Tibial artery (tissue), 4 donors: Measurements from ENCODE around the gene HASPIN.
"Not testable (repeated sequence)": the region's sequence is repeated elsewhere in the genome, so short reads cannot be mapped to it uniquely, and the experiment has no call there.

Experiments
- DNase-seq, 2 donors: peaks; one replicate each; pipeline ENCODE4 v3.0.0-alpha.2; 2019
- H3K27ac ChIP-seq, 2 donors: fragments of 200-600 bp; sonication (generic) in 1 of 2; 1 replicate in 1 of 2; 2 replicates in 1 of 2; pipeline ENCODE4 v1.5.1; 2018 to 2019; ENCODE audit warnings: mild to moderate bottlenecking in 1 of 2
- H3K27me3 ChIP-seq, 2 donors: fragments of 200-600 bp; sonication (generic) in 1 of 2; one replicate each; pipeline versions ENCODE4 v1.5.1 to v1.6.0; 2016 to 2019
- H3K36me3 ChIP-seq, 3 donors: fragments of 200-600 bp; sonication (generic) in 2 of 3; one replicate each; pipeline ENCODE4 v1.5.1; 2016 to 2019; ENCODE audit warnings: mild to moderate bottlenecking in 2 of 3
- H3K4me1 ChIP-seq, 4 donors: fragments of 200-600 bp; sonication (generic) in 2 of 4; 1 replicate in 3 of 4; 2 replicates in 1 of 4; pipeline ENCODE4 v1.5.1; 2016 to 2019
- H3K4me3 ChIP-seq, 2 donors: fragments of 200-600 bp; sonication (generic) in 1 of 2; 1 replicate in 1 of 2; 2 replicates in 1 of 2; pipeline ENCODE4 v1.5.1; 2018 to 2019; ENCODE audit warnings: mild to moderate bottlenecking in 2 of 2
- H3K9me3 ChIP-seq, 3 donors: fragments of 200-600 bp; sonication (generic) in 1 of 3; one replicate each; pipeline ENCODE4 v1.5.1; 2016 to 2019
- CTCF ChIP-seq, 2 experiments: fragments of 200-600 bp in 1 of 2; fragments of 450-650 bp in 1 of 2; IDR thresholded peaks; one replicate each; pipeline ENCODE4 v1.5.1; 2017 to 2019; ENCODE audit warnings: antibody characterized with exemption in 2 of 2, mild to moderate bottlenecking in 1 of 2, moderate library complexity in 1 of 2
- intact Hi-C: fragments of 100-400 bp; cut with DNase I; formaldehyde crosslinking; loops from one replicate; pipeline ENCODE4 v1.15.0; 2023; ENCODE audit warnings: low total_unique reads

The HASPIN gene

GRCh38 chr17:3730881-3731429 lies 7.3 kb downstream of the HASPIN start:
- intact Hi-C loops: loop anchor here (10.0 kb wide), 1 partner anchor 114 kb away; the partner anchor contains the start of gene NCBP3
- Histone ChIP-seq H3K27me3 (peaks cover 0 to 12% of the 10 kb centered on the region in 2 donors), H3K27ac (no peak overlapping the region), H3K36me3 (no peaks in the 10 kb centered on the region), H3K4me3 (no peak overlapping the region), H3K9me3 (no peaks in the 10 kb centered on the region), H3K4me1 (no peaks in the 10 kb centered on the region)
- TF ChIP-seq CTCF (IDR thresholded peaks at IDR 0.05): no peak
- DNase-seq: no peak

- Histone ChIP-seq H3K9me3 (no peaks in the 10 kb centered on the region), H3K4me1 (peaks cover 0 to under 1% (median under 1%) of the 10 kb centered on the region in 4 donors), H3K27me3 (peaks cover 0 to 12% of the 10 kb centered on the region in 2 donors), H3K4me3 (no peak overlapping the region), H3K36me3 (no peaks in the 10 kb centered on the region), H3K27ac (no peak overlapping the region)
- DNase-seq: no peak
- TF ChIP-seq CTCF (IDR thresholded peaks at IDR 0.05): no peak
- intact Hi-C loops: loop anchor here (10.0 kb wide), 1 partner anchor 113 kb away; the partner anchor contains the start of gene NCBP3
Measured at GRCh38 chr17:3732210-3732621, 8.5 kb downstream of the HASPIN start.

GRCh38 chr17:3734911-3735276 lies 11.2 kb downstream of the HASPIN start:
- not testable (repeated sequence) for H3K4me3 ChIP-seq, H3K27ac ChIP-seq, H3K9me3 ChIP-seq, H3K36me3 ChIP-seq, DNase-seq
- Histone ChIP-seq H3K27me3 (peaks cover 0 to 12% of the 10 kb centered on the region in 2 donors), H3K4me1 (peaks cover 0 to 15% (median 5%) of the 10 kb centered on the region in 4 donors)
- intact Hi-C loops: loop anchor here (10.0 kb wide), 1 partner anchor 110 kb away; the partner anchor contains the start of gene NCBP3

- no peak for TF ChIP-seq CTCF (IDR thresholded peaks at IDR 0.05)
- intact Hi-C loops: loop anchor here (10.0 kb wide), 1 partner anchor 109 kb away; the partner anchor contains the start of gene NCBP3
- Histone ChIP-seq H3K27ac (no peak overlapping the region), H3K9me3 (no peaks in the 10 kb centered on the region), H3K36me3 (no peaks in the 10 kb centered on the region), H3K4me1 (peaks cover 0 to 15% (median 5%) of the 10 kb centered on the region in 4 donors), H3K27me3 (peaks cover 0 to 12% of the 10 kb centered on the region in 2 donors), H3K4me3 (no peak overlapping the region)
- DNase-seq: no peak
Measured at GRCh38 chr17:3735515-3735914, 11.8 kb downstream of the HASPIN start.

GRCh38 chr17:3738562-3739295 lies 15.0 kb downstream of the HASPIN start:
- H3K4me1 ChIP-seq: peaks cover 0 to 15% (median 5%) of the 10 kb centered on the region in 4 donors
- intact Hi-C loops: loop anchor here (10.0 kb wide), 1 partner anchor 106 kb away; the partner anchor contains the start of gene NCBP3
- DNase-seq: no peak
- peak overlapping the region in 1 of 2 donors; percentile 9 for H3K4me3 ChIP-seq
- peaks cover 0 to 12% of the 10 kb centered on the region in 2 donors for H3K27me3 ChIP-seq
- no peak for TF ChIP-seq CTCF (IDR thresholded peaks at IDR 0.05)
- no peak overlapping the region for H3K27ac ChIP-seq
- no peaks in the 10 kb centered on the region for H3K36me3 ChIP-seq
- H3K9me3 ChIP-seq: no peaks in the 10 kb centered on the region
